Uterus (tissue), 2 donors: Measurements from ENCODE around the gene NKG7.

Source experiments
- POLR2A ChIP-seq, 2 donors: fragments of 450-650 bp; IDR thresholded peaks; one replicate each; pipeline ENCODE4 v1.6.1; 2016; ENCODE audit warnings: antibody characterized with exemption in 2 of 2, mild to moderate bottlenecking in 1 of 2, moderate library complexity in 1 of 2
- TF ChIP-seq, protein P1 (sequence below), 4 experiments: fragments of 200-600 bp in 2 of 4; fragments of 450-650 bp in 2 of 4; sonication (generic) in 2 of 4; IDR thresholded peaks; one replicate each; pipeline ENCODE4 v1.5.1; 2016 to 2019; ENCODE audit warnings: antibody characterized with exemption in 4 of 4, mild to moderate bottlenecking in 2 of 4, moderate library complexity in 1 of 4

DNA sequence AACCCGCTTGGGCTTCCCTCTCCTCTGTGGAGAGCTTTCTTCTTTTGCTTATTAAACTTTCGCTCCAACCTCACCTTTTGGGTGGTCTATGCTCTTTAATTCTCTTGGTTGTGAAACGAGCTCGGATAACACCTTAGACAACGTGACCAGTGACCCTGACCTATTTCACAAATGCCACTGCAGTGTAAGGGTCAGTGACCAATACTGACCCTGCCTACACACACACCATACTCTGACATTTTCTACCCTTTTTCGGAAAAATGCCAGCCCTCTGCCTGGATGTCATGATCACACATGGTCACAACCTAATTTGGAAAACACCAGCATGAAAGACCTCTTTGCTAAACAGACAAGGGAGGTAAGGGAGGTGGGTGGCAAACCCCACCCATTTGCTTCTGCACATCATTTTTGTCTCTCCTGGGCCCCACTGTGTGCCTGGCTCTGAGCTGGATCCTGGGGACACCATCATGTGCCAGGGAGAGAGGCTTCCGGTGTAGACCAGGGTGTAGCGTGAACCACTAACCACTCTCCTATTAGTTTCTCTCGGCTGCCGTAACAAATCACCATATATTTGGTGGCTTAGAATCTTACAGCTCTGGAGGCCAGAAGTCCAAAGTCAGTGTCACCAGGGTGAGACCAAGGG lies 16.2 kb downstream of the NKG7 start:
- TF ChIP-seq, protein P1, sequence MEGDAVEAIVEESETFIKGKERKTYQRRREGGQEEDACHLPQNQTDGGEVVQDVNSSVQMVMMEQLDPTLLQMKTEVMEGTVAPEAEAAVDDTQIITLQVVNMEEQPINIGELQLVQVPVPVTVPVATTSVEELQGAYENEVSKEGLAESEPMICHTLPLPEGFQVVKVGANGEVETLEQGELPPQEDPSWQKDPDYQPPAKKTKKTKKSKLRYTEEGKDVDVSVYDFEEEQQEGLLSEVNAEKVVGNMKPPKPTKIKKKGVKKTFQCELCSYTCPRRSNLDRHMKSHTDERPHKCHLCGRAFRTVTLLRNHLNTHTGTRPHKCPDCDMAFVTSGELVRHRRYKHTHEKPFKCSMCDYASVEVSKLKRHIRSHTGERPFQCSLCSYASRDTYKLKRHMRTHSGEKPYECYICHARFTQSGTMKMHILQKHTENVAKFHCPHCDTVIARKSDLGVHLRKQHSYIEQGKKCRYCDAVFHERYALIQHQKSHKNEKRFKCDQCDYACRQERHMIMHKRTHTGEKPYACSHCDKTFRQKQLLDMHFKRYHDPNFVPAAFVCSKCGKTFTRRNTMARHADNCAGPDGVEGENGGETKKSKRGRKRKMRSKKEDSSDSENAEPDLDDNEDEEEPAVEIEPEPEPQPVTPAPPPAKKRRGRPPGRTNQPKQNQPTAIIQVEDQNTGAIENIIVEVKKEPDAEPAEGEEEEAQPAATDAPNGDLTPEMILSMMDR (IDR thresholded peaks at IDR 0.05): no peak
- no peak for TF ChIP-seq POLR2A (IDR thresholded peaks at IDR 0.05)
